GM18526 (cell line): ENCODE measurements around the gene KCNC3.

Experiments used
- POLR2A ChIP-seq: IDR thresholded peaks from 3 replicates; pipeline ENCODE4 v1.6.1; 2011; ENCODE audit not compliant: insufficient read length; ENCODE audit errors: extremely low read depth

KCNC3 gene

DNA sequence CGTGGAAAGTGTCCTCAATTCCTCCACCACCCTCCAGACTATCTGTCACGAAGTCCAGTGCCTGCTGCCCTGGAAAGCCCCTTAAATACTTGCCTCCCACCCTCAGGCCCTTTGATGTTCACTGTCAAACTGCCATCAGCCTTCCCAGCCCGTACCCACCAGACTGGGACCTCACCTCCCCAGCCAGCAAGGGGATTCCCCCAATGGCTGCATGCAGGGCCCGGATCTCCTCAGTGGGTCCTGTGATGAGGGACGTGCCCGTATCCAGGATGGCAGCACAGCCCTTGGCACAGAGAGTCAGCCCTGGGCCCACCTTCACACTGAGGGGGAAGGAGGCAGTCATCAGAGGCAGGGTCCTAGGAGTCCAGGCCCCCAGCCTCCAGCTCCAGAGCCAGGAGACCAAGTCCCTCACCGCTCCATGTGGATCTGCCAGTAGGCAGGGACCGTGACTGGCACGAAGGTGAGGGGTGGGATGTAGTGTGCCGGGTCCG lies 30.2 kb upstream of the KCNC3 start:
- TF ChIP-seq POLR2A: no peak

DNA sequence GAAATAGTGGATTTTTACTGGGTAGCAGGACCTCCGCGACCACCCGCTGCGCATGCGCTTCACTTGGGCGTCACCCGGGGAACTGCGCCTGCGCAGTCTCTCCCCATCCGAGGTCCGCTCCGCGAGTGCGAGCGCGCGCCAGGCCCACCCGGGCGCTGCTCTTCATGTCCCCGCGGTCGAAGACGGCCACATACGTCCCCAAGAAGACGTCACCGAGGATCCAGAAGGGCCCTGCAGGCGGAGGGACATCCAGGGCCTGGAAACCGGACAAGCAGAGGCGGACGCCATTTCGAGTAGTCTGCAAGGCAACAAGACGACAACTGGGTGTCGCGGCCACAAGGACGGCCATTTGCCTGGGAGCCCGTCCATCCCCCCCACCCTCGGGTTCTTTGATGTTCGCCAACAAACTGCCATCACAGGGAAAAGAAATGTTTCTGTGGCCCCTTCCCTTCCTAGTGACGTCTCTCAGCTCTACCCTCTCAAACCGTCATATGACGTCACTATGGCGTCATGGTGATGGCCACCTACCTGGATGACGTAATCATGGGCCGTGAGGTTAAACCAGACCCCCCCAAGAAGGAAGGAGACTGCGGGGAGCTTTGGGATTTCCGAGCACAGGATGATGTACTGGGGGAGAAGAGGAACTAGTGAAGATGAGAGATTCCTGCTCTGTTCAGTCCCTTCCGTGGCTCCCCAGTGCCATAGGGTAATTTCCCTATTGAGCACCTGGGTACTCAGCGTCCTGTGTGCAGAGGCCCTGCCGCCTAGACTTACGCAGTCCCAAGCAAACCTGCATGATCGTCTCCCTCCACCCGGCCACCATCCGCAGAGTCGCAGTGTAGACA lies 29.5 kb upstream of the KCNC3 start:
- TF ChIP-seq POLR2A: peak; percentile 50

DNA sequence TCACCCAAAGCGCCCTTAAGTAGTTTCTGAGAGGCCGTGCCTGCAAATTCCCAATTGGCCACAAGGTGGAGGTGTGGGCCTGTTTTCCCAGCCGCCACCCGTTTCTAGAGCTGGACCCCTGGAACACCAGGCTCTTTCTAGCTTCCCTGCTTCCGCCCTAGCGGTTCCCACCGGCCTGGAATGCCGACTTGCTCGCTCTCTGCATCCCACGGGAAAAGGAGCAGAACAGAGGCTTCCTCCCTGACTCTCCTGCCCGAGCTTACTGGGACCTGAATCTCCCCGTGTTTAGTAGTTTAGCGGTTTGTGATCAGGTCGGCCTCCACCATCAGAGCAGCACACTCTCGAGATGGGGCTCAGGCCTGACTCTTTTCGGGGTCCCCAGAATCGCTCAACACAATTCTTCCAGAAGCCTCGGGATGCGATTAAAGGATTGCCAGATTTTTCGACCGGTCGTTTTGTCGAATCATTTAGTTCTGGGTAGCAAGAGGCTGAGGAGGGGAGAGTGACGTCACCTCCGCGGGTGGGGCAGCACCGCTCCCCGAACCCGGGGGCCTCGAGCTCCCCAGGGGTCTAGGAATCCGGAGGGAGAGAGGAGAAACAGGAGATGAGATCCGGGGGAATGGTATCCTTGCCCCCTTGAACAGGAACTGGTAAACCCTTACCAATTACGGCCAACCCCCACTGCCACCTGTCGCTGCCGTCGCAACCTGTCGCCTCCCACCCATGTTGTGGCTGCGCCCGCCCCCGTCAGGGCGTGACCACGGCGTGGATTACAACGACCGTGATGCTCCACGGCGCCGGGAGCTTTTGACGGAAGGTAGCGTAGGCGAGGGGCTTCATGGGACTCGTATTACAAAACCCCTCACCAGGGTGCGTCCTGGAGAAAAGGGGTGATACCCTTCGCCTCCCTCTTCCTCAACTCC lies 28.3 kb upstream of the KCNC3 start:
- TF ChIP-seq POLR2A: peak; percentile 63

DNA sequence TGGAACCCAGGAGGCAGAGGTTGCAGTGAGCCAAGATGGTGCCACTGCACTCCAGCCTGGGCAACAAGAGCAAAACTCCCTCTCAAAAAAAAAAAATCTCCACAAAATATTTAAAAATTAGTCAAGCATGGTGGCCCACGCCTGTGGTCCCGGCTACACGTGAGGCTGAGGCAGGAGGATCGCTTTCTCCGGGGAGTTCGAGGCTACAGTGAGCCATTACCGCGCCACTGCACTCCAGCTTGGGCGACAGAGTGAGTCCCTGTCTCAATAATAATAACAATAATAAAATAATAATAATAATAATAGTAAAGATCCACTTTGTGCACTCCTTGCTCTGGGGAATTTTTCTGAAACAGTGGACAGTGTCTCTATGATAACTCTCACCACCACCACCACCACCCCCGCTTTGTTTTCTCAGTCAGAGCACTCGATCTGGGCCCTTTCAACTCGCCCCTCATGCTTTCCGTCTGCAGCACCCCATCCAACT lies 27.6 kb upstream of the KCNC3 start:
- no peak for TF ChIP-seq POLR2A

DNA sequence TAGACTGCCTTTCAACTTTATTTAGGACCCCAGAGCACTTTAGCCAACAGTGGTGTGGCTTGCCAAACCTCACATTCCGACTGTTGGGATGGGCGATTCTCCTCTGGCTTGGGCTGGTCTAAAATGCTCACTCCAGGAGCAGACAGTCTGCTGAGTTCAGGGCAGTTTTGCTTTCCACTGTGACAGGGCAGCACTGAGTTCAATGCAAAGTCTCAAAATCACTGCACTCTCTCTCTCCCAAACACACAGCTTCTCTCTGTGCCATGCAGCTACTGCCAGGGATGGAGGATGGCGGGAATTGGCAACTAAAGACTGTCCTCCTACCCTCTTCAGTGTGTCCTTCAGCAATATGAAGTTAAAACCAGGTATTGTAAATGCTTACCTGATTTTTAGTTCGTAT lies 23.1 kb upstream of the KCNC3 start:
- TF ChIP-seq POLR2A: no peak

DNA sequence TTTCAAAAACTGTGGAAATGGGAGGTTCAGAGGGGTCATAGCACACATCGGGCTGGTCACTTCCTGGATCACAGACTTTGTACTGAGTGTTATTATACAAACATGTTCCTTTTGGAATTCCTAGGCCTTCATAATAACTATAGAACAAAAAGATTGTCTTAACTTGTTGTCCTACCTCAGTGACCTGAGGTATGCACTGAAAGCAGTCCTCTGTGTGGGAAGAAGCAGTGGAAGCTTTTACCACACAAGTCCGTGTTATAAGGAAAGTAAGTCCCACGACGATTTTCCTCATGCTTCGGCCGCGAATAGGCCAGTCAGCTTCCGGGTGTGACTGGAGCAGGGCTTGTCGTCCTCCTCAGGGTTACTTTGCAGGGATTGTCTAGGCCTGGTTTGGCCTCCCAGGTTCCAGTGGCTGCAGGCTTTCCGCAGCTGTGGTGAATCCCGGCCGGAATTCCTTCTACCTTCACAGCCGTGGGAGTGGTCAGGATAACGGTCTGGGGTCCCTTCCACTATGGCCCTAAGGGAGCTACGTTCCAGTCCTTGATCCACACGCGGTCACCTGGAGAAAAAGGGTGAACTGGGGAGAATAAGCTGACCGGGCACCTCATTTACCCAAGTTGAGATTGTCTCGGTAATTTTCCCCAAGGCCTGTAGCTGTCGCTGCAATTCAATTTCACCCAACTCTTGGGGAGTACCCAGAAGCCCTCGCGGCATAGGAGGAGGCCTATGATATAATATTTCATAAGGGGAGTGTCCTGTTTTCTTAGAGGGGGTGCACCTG lies 20.3 kb upstream of the KCNC3 start:
- no peak for TF ChIP-seq POLR2A

DNA sequence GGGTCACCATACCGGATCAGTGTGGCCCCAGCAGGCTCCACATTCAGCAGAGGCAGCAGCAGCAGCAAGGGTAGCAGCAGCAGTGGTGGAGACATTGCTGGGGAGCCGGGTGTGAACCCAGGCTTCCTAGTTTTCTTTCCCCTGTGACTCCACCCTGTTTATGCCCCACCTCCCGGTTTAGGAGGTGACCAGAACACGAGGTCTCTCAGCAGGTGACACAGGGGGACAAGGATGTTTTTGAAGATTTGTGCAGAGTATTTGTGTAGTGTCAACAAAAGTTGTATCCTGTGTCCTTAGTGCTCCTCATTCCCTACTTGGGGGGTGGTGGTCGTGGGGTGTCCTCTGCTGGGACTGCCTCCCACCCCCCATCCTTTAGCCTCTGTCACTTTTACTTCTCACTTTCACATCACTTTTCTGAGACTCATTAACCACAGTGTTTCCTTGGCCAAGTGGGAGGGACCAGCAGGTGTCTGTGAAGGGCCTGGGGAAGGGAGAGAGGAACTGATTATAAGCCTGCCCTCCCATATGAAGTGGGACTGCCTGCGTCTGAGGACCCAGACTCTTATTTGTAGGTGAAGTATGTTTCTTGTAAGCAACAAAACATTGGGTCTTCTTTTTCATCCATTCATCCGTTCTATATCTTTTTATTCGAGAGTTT lies 15.6 kb upstream of the KCNC3 start:
- peak; percentile 71 for TF ChIP-seq POLR2A

DNA sequence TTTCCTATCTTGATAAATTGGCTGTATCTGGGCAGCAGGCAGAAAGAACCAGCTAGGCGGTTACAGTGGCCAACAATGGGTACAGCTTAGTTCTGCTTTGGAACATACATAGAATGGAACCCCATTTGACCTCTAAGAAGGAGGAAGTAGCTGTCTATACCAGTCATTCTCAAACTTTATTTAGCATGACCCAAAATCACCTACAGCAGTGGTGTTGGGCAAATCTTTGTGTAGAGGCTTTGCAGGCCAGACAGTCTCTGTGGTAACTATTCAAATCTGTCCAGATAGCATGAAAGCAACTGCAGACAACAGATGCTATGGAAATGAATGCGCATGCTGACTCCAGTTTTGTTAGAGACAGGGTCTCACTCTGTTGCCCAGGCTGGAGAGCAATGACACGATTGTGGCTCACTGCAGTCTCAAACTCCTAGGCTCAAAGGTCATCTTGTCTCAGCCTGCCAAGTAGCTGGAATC lies 12.0 kb upstream of the KCNC3 start:
- no peak for TF ChIP-seq POLR2A

DNA sequence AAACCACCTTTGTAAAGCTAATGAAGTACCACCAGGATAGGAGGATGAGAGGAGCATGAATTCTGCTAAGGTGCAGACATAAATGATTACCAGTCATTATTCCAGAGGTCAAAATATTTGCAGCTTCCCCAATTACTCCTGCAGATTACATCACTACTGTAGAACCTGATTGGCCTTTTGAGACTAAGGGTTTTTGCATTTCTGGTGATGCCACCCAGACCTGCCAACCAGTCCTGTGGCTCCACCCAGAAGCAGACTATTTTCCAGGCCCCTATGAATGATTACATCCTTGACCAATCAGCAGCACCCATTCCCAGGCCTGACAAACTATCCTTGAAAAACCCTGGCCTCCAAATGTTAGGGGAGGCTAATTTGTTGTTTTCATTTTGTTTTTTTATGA lies 11.2 kb upstream of the KCNC3 start:
- no peak for TF ChIP-seq POLR2A

DNA sequence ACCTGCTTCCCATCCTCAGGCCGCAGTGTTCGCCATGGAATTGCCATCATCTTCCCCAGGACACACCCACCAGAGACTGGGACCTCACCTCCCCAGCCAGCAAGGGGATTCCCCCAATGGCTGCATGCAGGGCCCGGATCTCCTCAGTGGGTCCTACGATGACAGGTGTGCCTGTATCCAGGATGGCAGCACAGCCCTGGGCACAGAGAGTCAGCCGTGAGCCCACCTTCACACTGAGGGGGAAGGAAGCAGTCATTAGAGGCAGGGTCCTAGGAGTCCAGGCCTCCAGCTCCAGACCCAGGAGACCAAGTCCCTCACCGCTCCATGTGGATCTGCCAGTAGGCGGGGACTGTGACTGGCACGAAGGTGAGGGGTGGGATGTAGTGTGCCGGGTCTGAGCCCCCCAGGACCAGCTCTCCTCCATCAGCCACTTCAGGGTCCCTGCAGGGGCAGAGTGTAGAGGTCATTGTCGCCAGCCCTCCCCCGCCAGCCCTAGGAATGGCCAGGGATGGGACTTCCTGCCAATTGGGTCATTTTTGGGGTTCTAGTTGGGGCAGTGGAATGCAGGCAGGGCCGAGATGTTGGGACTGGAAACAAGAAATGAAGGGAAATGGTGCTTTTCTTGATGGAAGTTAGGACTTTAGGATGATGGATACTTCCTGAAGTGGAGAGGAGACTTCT lies 5.7 kb upstream of the KCNC3 start:
- TF ChIP-seq POLR2A: no peak

DNA sequence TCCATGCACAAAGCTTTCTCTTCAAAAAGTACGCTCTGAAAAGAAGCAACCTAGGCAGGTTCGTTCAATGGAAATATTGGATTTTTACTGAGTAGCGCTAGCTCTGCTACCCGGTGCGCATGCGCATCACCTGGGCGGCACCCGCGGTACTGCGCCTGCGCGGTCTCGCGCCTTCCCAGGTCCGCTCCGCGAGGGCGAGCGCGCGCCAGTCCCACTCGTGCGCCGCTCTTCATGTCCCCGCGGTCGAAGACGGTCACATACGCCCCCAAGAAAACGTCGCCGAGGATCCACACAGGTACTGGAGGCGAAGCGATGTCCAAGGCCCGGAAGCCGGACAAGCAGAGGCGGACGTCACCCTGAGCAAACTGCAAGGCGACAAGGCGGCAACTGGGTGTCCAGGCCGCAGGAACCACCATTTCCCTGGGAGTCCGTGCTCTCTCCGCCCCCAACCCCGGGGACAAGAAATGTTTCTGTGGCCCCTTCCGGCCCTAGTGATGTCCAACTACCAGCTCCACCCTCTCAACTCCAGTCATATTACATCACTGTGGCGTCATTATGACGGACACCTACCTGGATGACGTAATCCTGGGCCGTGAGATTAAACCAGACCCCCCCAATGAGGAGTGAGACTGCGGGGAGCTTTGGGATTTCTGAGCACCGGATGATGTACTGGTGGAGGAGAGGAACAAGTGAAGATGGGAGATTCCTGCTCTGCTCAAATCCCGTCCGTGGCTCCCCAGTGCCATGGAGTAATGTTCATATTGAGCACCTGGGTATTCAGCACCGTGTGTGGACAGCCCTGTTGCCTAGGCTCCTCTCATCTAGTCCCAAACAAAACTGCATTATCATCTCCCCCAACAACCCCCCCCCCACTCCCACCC lies 4.8 kb upstream of the KCNC3 start:
- peak; percentile 40 for TF ChIP-seq POLR2A

DNA sequence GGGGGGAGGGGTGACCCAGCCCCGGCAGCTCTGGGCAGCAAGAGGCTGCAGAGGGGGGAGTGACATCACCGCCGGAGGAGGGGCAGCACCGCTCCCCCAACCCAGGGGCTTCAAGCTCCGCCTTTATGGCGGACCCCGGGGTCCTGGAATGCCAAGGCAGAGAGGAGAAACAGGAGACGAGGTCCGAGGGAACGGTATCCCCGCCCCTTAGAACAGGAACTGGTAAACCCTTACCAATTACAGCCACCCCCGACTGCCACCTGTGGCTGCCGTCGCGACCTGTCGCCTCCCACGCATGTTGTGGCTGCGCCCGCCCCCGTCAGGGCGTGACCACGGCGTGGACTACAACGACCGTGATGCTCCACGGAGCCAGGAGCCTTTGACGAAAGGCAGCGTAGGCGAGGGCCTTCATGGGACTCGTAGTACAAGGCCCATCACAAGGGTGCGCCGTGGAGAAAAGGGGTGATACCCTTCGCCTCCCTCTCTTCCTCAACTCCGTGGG lies 4.1 kb upstream of the KCNC3 start:
- TF ChIP-seq POLR2A: peak; percentile 22
